ENCODE measurements around the gene DCC. TPM values are rescaled to one million over a fixed set of nuclear protein-coding genes. Genes with fewer than 3 reads are reported as not detected.

DCC gene
- polyA plus RNA-seq, 1 of the 3 experiments (the other 2 are of a cell fraction) = 0.20 TPM

- Histone ChIP-seq H3K36me3 (replicated peaks in 1 of 2; ENCODE audit: control insufficient read depth in 1 of 2, insufficient read depth in 2 of 2, low read length in 1 of 2) (no peaks in the 10 kb centered on the region), H3K9ac (no peak overlapping the region), H3K4me1 (ENCODE audit: control insufficient read depth in 1 of 2, insufficient read depth in 2 of 2, low read depth in 1 of 2, low read length in 1 of 2) (no peaks in the 10 kb centered on the region), H3K79me2 (ENCODE audit: insufficient read depth) (no peaks in the 10 kb centered on the region), H3F3A (replicated peaks; ENCODE audit: insufficient read depth) (no peaks in the 10 kb centered on the region), H3K4me3 (ENCODE audit: low read depth in 2 of 2, low read length in 1 of 2) (no peak overlapping the region), H2AFZ (ENCODE audit: low read depth) (no peak overlapping the region), H3K27ac (ENCODE audit: low read depth in 2 of 2, low read length in 1 of 2) (no peak overlapping the region), H3K9me3 (no peaks in the 10 kb centered on the region), H4K20me1 (ENCODE audit: insufficient read depth) (no peaks in the 10 kb centered on the region), H3K27me3 (ENCODE audit: insufficient read depth) (no peaks in the 10 kb centered on the region), H3K4me2 (no peak overlapping the region), H3K9me2 (no peaks in the 10 kb centered on the region)
- WGBS (ENCODE audit: low lambda C conversion rate) = 69% methylated on average over 6 of the region's 6 CpGs
- ChIA-PET POLR2A (no interaction called here), CTCF (no interaction called here)
- no peak for DNase-seq
- TF ChIP-seq NRF1 (IDR thresholded peaks at IDR 0.05; ENCODE audit: low read depth, low read length) (no peak), PBX3 (IDR thresholded peaks at IDR 0.05) (no peak), RXRA (IDR thresholded peaks at IDR 0.05; ENCODE audit: borderline replicate concordance, low read depth) (no peak), RAD21 (IDR thresholded peaks at IDR 0.05; ENCODE audit: low read length) (no peak), USF2 (IDR thresholded peaks at IDR 0.05; ENCODE audit: borderline replicate concordance, low read depth, low read length) (no peak), CHD2 (IDR thresholded peaks at IDR 0.05; ENCODE audit: low read length, partially characterized antibody) (no peak), FOXJ3 (CRISPR knock-in tag; IDR thresholded peaks at IDR 0.05) (no peak), GABPA (IDR thresholded peaks at IDR 0.05; ENCODE audit: low read depth) (no peak), MAX (IDR thresholded peaks at IDR 0.05; ENCODE audit: low read depth) (no peak)
Observed at GRCh38 chr18:52486052-52486451, 146.1 kb downstream of the DCC start.

- H3K4me3 ChIP-seq (ENCODE audit: low read depth in 2 of 2, low read length in 1 of 2) = no peak overlapping the region
- H4K20me1 ChIP-seq (ENCODE audit: insufficient read depth) = no peaks in the 10 kb centered on the region
- ChIA-PET POLR2A (no interaction called here), CTCF (interaction anchor here (1.5 kb wide), 1 partner anchor 11 kb away, joined by 3 read pairs; no protein-coding TSS in a partner anchor)
- H2AFZ ChIP-seq (ENCODE audit: low read depth) = no peak overlapping the region
- no peaks in the 10 kb centered on the region for H3K27me3 ChIP-seq (ENCODE audit: insufficient read depth)
- H3K27ac ChIP-seq (ENCODE audit: low read depth in 2 of 2, low read length in 1 of 2) = no peak overlapping the region
- no peaks in the 10 kb centered on the region for H3K36me3 ChIP-seq (replicated peaks in 1 of 2; ENCODE audit: control insufficient read depth in 1 of 2, insufficient read depth in 2 of 2, low read length in 1 of 2)
- no peaks in the 10 kb centered on the region for H3F3A ChIP-seq (replicated peaks; ENCODE audit: insufficient read depth)
- H3K9ac ChIP-seq = no peak overlapping the region
- no peaks in the 10 kb centered on the region for H3K79me2 ChIP-seq (ENCODE audit: insufficient read depth)
- H3K4me2 ChIP-seq = no peak overlapping the region
- H3K9me2 ChIP-seq = no peaks in the 10 kb centered on the region
- no peak for DNase-seq
- no peaks in the 10 kb centered on the region for H3K9me3 ChIP-seq
- 25% methylated on average over 4 of the region's 4 CpGs for WGBS (ENCODE audit: low lambda C conversion rate)
- no peaks in the 10 kb centered on the region for H3K4me1 ChIP-seq (ENCODE audit: control insufficient read depth in 1 of 2, insufficient read depth in 2 of 2, low read depth in 1 of 2, low read length in 1 of 2)
- no peak for TF ChIP-seq MEF2A (IDR thresholded peaks at IDR 0.05; ENCODE audit: borderline replicate concordance, low read depth)
- no peak for TF ChIP-seq FOXJ3 (CRISPR knock-in tag; IDR thresholded peaks at IDR 0.05)
- TF ChIP-seq USF2 (IDR thresholded peaks at IDR 0.05; ENCODE audit: borderline replicate concordance, low read depth, low read length) = no peak
- no peak for TF ChIP-seq MAX (IDR thresholded peaks at IDR 0.05; ENCODE audit: low read depth)
- no peak for TF ChIP-seq EZH2phosphoT487 (IDR thresholded peaks at IDR 0.05; ENCODE audit: borderline replicate concordance, low read depth)
- TF ChIP-seq EP300 (IDR thresholded peaks at IDR 0.05; ENCODE audit: borderline replicate concordance in 1 of 2, low read depth in 1 of 2, low read length in 1 of 2) = no peak
- no peak for TF ChIP-seq SMC3 (IDR thresholded peaks at IDR 0.05; ENCODE audit: low read depth, low read length)
- no peak for TF ChIP-seq GATA2 (CRISPR knock-in tag; IDR thresholded peaks at IDR 0.05)
- TF ChIP-seq TEAD4 (IDR thresholded peaks at IDR 0.05; ENCODE audit: borderline replicate concordance, insufficient read depth) = no peak
- no peak for TF ChIP-seq FOXM1 (IDR thresholded peaks at IDR 0.05; ENCODE audit: low read depth)
- TF ChIP-seq USF1 (IDR thresholded peaks at IDR 0.05; ENCODE audit: borderline replicate concordance, low read depth) = no peak
- no peak for TF ChIP-seq ZBTB33 (IDR thresholded peaks at IDR 0.05; ENCODE audit: borderline replicate concordance, low read depth)
- TF ChIP-seq POLR2AphosphoS5 (IDR thresholded peaks at IDR 0.05; ENCODE audit: low read depth, low read length) = no peak
- no peak for TF ChIP-seq RAD21 (IDR thresholded peaks at IDR 0.05; ENCODE audit: low read length)
- TF ChIP-seq RXRA (IDR thresholded peaks at IDR 0.05; ENCODE audit: borderline replicate concordance, low read depth) = no peak
Observed at GRCh38 chr18:52489396-52490306, 149.7 kb downstream of the DCC start.
